Smooth muscle cell (in vitro differentiated cells): ENCODE results near the gene SNAPC2. TPM values are rescaled to one million over a fixed set of nuclear protein-coding genes. Genes with fewer than 3 reads are reported as not detected.

ENCODE experiments used
- DNase-seq: peaks from one replicate; lab custom pipeline; 2025; ENCODE audit not compliant: unreplicated experiment; lab: John Stamatoyannopoulos, UW
- H2AFZ ChIP-seq: fragments of 200-600 bp; sonication (generic); 2 replicates; pipeline ENCODE4 v1.6.0; 2016; ENCODE audit warnings: antibody characterized with exemption, low read depth, mild to moderate bottlenecking
- H3F3A ChIP-seq: fragments of 200-600 bp; sonication (generic); 2 replicates; pipeline ENCODE4 v1.6.0; 2017; ENCODE audit warnings: antibody characterized with exemption, low read depth
- H3K27ac ChIP-seq: fragments of 200-600 bp; sonication (generic); 2 replicates; pipeline ENCODE4 v1.5.1; 2016; ENCODE audit warnings: low read depth, mild to moderate bottlenecking
- H3K27me3 ChIP-seq: fragments of 200-600 bp; sonication (generic); 2 replicates; pipeline ENCODE4 v1.6.1; 2016; ENCODE audit warnings: low read depth, mild to moderate bottlenecking
- H3K36me3 ChIP-seq: fragments of 200-600 bp; sonication (generic); 2 replicates; pipeline ENCODE4 v1.5.1; 2016; ENCODE audit warnings: low read depth
- H3K4me1 ChIP-seq: fragments of 200-600 bp; sonication (generic); 2 replicates; pipeline ENCODE4 v1.5.1; 2016; ENCODE audit warnings: low read depth
- H3K4me2 ChIP-seq: fragments of 200-600 bp; sonication (generic); 2 replicates; pipeline ENCODE4 v1.6.0; 2016; ENCODE audit warnings: mild to moderate bottlenecking
- H3K4me3 ChIP-seq: fragments of 200-600 bp; sonication (generic); 2 replicates; pipeline ENCODE4 v1.5.1; 2016; ENCODE audit warnings: mild to moderate bottlenecking
- H3K79me2 ChIP-seq: fragments of 200-600 bp; sonication (generic); 2 replicates; pipeline ENCODE4 v1.6.0; 2016; ENCODE audit warnings: low read depth, mild to moderate bottlenecking
- H3K9ac ChIP-seq: fragments of 200-600 bp; sonication (generic); 2 replicates; pipeline ENCODE4 v1.6.0; 2016; ENCODE audit warnings: low read depth
- H3K9me3 ChIP-seq: fragments of 200-600 bp; sonication (generic); replicated peaks from 2 replicates; pipeline ENCODE4 v1.5.1; 2016; ENCODE audit warnings: low read depth
- H4K20me1 ChIP-seq: fragments of 200-600 bp; sonication (generic); 2 replicates; pipeline ENCODE4 v1.6.0; 2016; ENCODE audit warnings: low read depth
- WGBS: methylation state at CpG from one replicate; pipeline ENCODE4 v1.1.7; 2016; ENCODE audit warnings: low lambda C conversion rate; 5-methylcytosine and 5-hydroxymethylcytosine counted together
- polyA plus RNA-seq: library from polyadenylated mRNA; unstranded; fragments of >200 nt; fragmentation: Nextera tagmentation; extraction: Ambion mirVana; gene quantifications from 2 replicates; pipeline ENCODE4 v1.2.1, GENCODE V29; 2016
- total RNA-seq: library from RNA; depleted of rRNA; stranded (reverse); fragments of >200 nt; gene quantifications from 2 replicates; pipeline ENCODE4 v1.2.3, GENCODE V29; 2014
- TF ChIP-seq, protein P1 (sequence below): fragments of 200-600 bp; sonication (generic); IDR thresholded peaks from 2 replicates; pipeline ENCODE4 v1.5.1; 2017; ENCODE audit warnings: borderline replicate concordance, mild to moderate bottlenecking, antibody characterized with exemption; ENCODE audit not compliant: insufficient read depth, poor library complexity, severe bottlenecking

Gene SNAPC2
- total and polyA plus RNA-seq, 2 experiments from 2014 or later, result 18.2 to 35.0 TPM

GRCh38 chr19:7965921-7966665 is 46.0 kb downstream of the SNAPC2 start:
- peaks cover 22% of the 10 kb centered on the region for H3K36me3 ChIP-seq
- peaks cover 6% of the 10 kb centered on the region for H3F3A ChIP-seq
- 89% methylated on average over 12 of the region's 12 CpGs for WGBS
- H3K79me2 ChIP-seq, result no peaks in the 10 kb centered on the region
- H3K4me1 ChIP-seq, result no peaks in the 10 kb centered on the region
- H3K9me3 ChIP-seq, result no peaks in the 10 kb centered on the region
- TF ChIP-seq, protein P1, sequence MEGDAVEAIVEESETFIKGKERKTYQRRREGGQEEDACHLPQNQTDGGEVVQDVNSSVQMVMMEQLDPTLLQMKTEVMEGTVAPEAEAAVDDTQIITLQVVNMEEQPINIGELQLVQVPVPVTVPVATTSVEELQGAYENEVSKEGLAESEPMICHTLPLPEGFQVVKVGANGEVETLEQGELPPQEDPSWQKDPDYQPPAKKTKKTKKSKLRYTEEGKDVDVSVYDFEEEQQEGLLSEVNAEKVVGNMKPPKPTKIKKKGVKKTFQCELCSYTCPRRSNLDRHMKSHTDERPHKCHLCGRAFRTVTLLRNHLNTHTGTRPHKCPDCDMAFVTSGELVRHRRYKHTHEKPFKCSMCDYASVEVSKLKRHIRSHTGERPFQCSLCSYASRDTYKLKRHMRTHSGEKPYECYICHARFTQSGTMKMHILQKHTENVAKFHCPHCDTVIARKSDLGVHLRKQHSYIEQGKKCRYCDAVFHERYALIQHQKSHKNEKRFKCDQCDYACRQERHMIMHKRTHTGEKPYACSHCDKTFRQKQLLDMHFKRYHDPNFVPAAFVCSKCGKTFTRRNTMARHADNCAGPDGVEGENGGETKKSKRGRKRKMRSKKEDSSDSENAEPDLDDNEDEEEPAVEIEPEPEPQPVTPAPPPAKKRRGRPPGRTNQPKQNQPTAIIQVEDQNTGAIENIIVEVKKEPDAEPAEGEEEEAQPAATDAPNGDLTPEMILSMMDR, result no peak
- H3K9ac ChIP-seq, result no peak overlapping the region
- DNase-seq, result no peak
- no peak overlapping the region for H3K27ac ChIP-seq
- no peak overlapping the region for H3K4me2 ChIP-seq
- no peaks in the 10 kb centered on the region for H3K27me3 ChIP-seq
- peaks cover 23% of the 10 kb centered on the region for H4K20me1 ChIP-seq
- H3K4me3 ChIP-seq, result no peak overlapping the region
- H2AFZ ChIP-seq, result no peak overlapping the region

- Histone ChIP-seq H3K9me3 (no peaks in the 10 kb centered on the region), H3K4me2 (no peak overlapping the region), H3K79me2 (no peaks in the 10 kb centered on the region), H3K27ac (no peak overlapping the region), H3F3A (peaks cover 6% of the 10 kb centered on the region), H2AFZ (no peak overlapping the region), H4K20me1 (peaks cover 38% of the 10 kb centered on the region), H3K4me3 (no peak overlapping the region), H3K36me3 (peaks cover 16% of the 10 kb centered on the region), H3K27me3 (no peaks in the 10 kb centered on the region), H3K9ac (no peak overlapping the region), H3K4me1 (no peaks in the 10 kb centered on the region)
- WGBS, result 96% methylated on average over 15 of the region's 15 CpGs
- TF ChIP-seq, protein P1, result no peak
- DNase-seq, result no peak
Measured at GRCh38 chr19:7968008-7968795, 48.1 kb downstream of the SNAPC2 start.

GRCh38 chr19:7968796-7969554 is 48.8 kb downstream of the SNAPC2 start:
- Histone ChIP-seq H2AFZ (no peak overlapping the region), H3K27me3 (no peaks in the 10 kb centered on the region), H3K9ac (no peak overlapping the region), H3K4me3 (no peak overlapping the region), H3K9me3 (no peaks in the 10 kb centered on the region), H3K36me3 (peaks cover 16% of the 10 kb centered on the region), H3K27ac (no peak overlapping the region), H4K20me1 (peaks cover 44% of the 10 kb centered on the region), H3K79me2 (no peaks in the 10 kb centered on the region), H3K4me2 (no peak overlapping the region), H3F3A (peaks cover 6% of the 10 kb centered on the region), H3K4me1 (no peaks in the 10 kb centered on the region)
- DNase-seq, result no peak
- WGBS, result 95% methylated on average over 19 of the region's 20 CpGs
- TF ChIP-seq, protein P1, result no peak
